Osteocyte (in vitro differentiated cells): ENCODE measurements around the gene GPR152. TPM values are rescaled to one million over a fixed set of nuclear protein-coding genes. Genes with fewer than 3 reads are reported as not detected.
A peak's percentile ranks its signal among the peaks of the same experiment; 100 is the strongest.

ENCODE experiments used
- DNase-seq: peaks from one replicate; pipeline ENCODE4 v3.0.0; 2021; ENCODE audit warnings: mixed read lengths; ENCODE audit not compliant: unreplicated experiment; ENCODE audit errors: extremely low spot score
- H3K27ac Mint-ChIP-seq: one replicate; pipeline ENCODE4 v1.8.0; 2021; ENCODE audit warnings: mild to moderate bottlenecking, mixed read lengths; ENCODE audit not compliant: unreplicated experiment
- H3K27me3 Mint-ChIP-seq: one replicate; pipeline ENCODE4 v1.8.0; 2021; ENCODE audit warnings: mixed read lengths; ENCODE audit not compliant: unreplicated experiment
- H3K36me3 Mint-ChIP-seq: one replicate; pipeline ENCODE4 v1.8.0; 2021; ENCODE audit warnings: mixed read lengths; ENCODE audit not compliant: unreplicated experiment
- H3K4me1 Mint-ChIP-seq: one replicate; pipeline ENCODE4 v1.8.0; 2021; ENCODE audit warnings: mixed read lengths; ENCODE audit not compliant: unreplicated experiment
- H3K4me3 Mint-ChIP-seq: one replicate; pipeline ENCODE4 v1.8.0; 2021; ENCODE audit warnings: mild to moderate bottlenecking, moderate library complexity, mixed read lengths; ENCODE audit not compliant: unreplicated experiment
- H3K9me3 Mint-ChIP-seq: one replicate; pipeline ENCODE4 v1.8.0; 2021; ENCODE audit warnings: mixed read lengths; ENCODE audit not compliant: unreplicated experiment
- CTCF ChIP-seq: fragments of 200-600 bp; sonication (generic); IDR thresholded peaks from 2 replicates; pipeline ENCODE4 v1.5.0; 2021; ENCODE audit warnings: antibody characterized with exemption, mild to moderate bottlenecking, moderate library complexity
- total RNA-seq: library from RNA; stranded (reverse); gene quantifications from 2 replicates; pipeline ENCODE4 v1.2.1, GENCODE V29; 2021

The GPR152 gene
- total RNA-seq, 1 donor from 2014 or later, result not detected

GRCh38 chr11:67442504-67443404 is 9.8 kb downstream of the GPR152 start:
- Mint-ChIP-seq H3K9me3 (no peaks in the 10 kb centered on the region), H3K4me1 (peaks cover 29% of the 10 kb centered on the region), H3K27ac (peak overlapping the region; percentile 87)

GRCh38 chr11:67441731-67442351 is 10.7 kb downstream of the GPR152 start:
- H3K4me1 Mint-ChIP-seq, result peaks cover 30% of the 10 kb centered on the region
- TF ChIP-seq CTCF, result no peak
- DNase-seq, result no peak
- peak overlapping the region; percentile 87 for H3K4me3 Mint-ChIP-seq
- no peaks in the 10 kb centered on the region for H3K9me3 Mint-ChIP-seq
- H3K27me3 Mint-ChIP-seq, result no peaks in the 10 kb centered on the region
- no peak overlapping the region for H3K27ac Mint-ChIP-seq
- peaks cover 12% of the 10 kb centered on the region for H3K36me3 Mint-ChIP-seq

More at GRCh38 chr11:67442504-67443404, 9.8 kb downstream of the GPR152 start:
- TF ChIP-seq CTCF, result no peak
- peaks cover 9% of the 10 kb centered on the region for H3K36me3 Mint-ChIP-seq
- H3K4me3 Mint-ChIP-seq, result peak overlapping the region; percentile 87
- no peak for DNase-seq
- H3K27me3 Mint-ChIP-seq, result no peaks in the 10 kb centered on the region

- Mint-ChIP-seq H3K4me1 (peaks cover 33% of the 10 kb centered on the region), H3K4me3 (no peak overlapping the region), H3K36me3 (peaks cover 12% of the 10 kb centered on the region), H3K9me3 (no peaks in the 10 kb centered on the region), H3K27me3 (no peaks in the 10 kb centered on the region), H3K27ac (no peak overlapping the region)
- DNase-seq, result no peak
- no peak for TF ChIP-seq CTCF
These were observed 11.4 kb downstream of the GPR152 start for GRCh38 chr11:67441098-67441563.

GRCh38 chr11:67440229-67441097 is 12.1 kb downstream of the GPR152 start:
- H3K4me1 Mint-ChIP-seq, result peaks cover 33% of the 10 kb centered on the region
- H3K4me3 Mint-ChIP-seq, result no peak overlapping the region
- H3K36me3 Mint-ChIP-seq, result peaks cover 12% of the 10 kb centered on the region
- H3K27me3 Mint-ChIP-seq, result no peaks in the 10 kb centered on the region
- DNase-seq, result no peak
- no peak for TF ChIP-seq CTCF
- no peak overlapping the region for H3K27ac Mint-ChIP-seq
- no peaks in the 10 kb centered on the region for H3K9me3 Mint-ChIP-seq
